Measurements from ENCODE around the gene ANTKMT.

DNA sequence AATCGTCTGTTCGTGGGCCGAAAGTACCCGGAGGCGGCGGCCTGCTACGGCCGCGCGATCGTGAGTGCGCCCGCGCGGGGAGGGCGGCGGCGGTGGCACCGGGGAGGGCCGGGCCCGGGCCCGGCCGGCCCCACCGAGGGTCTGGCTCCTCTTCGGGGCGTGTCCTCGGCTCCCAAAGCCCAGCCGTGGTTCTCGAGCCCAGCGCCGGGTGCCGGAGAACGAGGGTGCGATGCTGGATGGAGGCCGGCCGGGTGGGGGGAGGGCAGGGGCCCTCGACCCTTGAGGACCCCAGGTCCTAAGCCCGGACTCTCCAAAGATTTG is 40.4 kb upstream of the ANTKMT start:
- TF ChIP-seq, protein P1, sequence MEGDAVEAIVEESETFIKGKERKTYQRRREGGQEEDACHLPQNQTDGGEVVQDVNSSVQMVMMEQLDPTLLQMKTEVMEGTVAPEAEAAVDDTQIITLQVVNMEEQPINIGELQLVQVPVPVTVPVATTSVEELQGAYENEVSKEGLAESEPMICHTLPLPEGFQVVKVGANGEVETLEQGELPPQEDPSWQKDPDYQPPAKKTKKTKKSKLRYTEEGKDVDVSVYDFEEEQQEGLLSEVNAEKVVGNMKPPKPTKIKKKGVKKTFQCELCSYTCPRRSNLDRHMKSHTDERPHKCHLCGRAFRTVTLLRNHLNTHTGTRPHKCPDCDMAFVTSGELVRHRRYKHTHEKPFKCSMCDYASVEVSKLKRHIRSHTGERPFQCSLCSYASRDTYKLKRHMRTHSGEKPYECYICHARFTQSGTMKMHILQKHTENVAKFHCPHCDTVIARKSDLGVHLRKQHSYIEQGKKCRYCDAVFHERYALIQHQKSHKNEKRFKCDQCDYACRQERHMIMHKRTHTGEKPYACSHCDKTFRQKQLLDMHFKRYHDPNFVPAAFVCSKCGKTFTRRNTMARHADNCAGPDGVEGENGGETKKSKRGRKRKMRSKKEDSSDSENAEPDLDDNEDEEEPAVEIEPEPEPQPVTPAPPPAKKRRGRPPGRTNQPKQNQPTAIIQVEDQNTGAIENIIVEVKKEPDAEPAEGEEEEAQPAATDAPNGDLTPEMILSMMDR (IDR thresholded peaks at IDR 0.05) = no peak
- TF ChIP-seq POLR2A (IDR thresholded peaks at IDR 0.05) = no peak
- no peak for TF ChIP-seq POLR2AphosphoS5 (IDR thresholded peaks at IDR 0.05)
